Erythroblast (primary cell): ENCODE data around the gene LRRC74A.
"Not testable (repeated sequence)": the region's sequence is repeated elsewhere in the genome, so short reads cannot be mapped to it uniquely, and the experiment has no call there.

Experiments
- DNase-seq, 2 experiments: peaks; one replicate each; lab custom pipeline; 2025; lab: John Stamatoyannopoulos, UW
- GATA1 ChIP-seq: IDR thresholded peaks from 2 replicates; pipeline ENCODE4 v1.6.1; 2011; ENCODE audit warnings: low read depth, mild to moderate bottlenecking, control low read depth, low read length, moderate library complexity
- POLR2A ChIP-seq: IDR thresholded peaks from 2 replicates; pipeline ENCODE4 v1.6.1; 2011; ENCODE audit warnings: mild to moderate bottlenecking, low read length

LRRC74A gene

DNA sequence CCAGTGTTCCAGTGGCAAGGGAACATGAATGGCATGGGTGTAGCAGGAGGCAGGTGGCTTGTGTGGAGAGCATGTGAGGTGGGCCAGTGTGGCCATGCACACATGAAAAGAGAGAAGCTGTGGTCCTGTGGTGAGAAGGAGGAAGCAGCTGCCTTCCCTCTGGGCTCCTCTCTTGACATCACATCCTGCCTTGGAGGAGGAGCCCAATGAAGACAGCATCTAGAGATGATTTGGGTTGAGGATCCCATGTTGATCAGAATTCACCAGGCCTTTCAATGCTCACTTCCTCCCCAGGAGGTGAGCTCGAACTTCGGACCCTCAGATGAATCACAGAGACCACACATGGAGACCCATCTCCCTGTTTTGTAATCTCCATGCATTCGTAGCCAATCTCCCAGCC is 82.6 kb downstream of the LRRC74A start:
- DNase-seq: no peak

DNA sequence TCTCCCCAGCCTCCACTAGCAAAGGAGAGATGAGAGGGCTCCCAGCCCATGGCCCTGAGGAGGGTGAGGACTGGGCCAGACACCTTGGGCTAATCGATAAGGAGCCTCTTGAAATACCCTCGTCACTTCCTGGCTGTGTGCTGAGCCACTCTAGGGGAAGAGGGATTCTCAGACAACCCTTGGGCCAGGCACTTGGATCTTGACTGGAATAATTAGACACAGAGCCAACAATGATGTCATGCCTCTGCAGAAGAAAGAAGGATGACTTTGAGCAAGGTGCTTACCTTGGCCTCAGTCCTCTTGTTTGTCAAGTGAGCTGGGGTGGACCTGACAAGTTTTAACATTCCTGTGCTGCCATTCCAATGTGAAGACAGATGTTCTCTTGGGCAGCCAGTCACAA is 83.1 kb downstream of the LRRC74A start:
- TF ChIP-seq POLR2A: no peak
- no peak for TF ChIP-seq GATA1
- no peak for DNase-seq

More for the DNA sequence above, 82.6 kb downstream of the LRRC74A start:
- TF ChIP-seq POLR2A (no peak), GATA1 (no peak)

DNA sequence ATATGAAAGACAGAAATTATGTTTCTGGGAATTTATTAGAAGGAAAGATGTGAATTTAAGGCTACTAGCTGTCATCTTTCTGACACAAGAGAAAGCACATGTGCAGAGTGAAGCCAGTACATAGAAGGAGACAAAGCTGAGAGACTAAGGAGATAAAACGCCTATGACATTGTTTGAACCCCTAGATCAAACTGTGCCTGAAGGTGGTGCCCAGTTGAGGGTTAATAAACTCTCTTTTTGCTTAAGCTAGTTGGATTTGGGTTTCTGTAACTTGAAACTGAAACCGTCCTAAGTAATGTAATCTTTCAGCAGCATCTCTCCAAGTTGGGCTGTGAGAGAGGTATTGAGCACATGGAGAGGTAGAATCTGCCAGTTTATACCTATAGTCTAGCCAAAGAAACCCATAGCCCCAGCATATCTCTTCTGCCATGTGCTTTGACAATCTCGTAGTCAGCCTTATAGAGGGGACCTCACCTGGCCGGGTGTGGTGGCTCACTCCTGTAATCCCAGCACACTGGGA is 84.2 kb downstream of the LRRC74A start:
- no peak for DNase-seq
- no peak for TF ChIP-seq POLR2A
- TF ChIP-seq GATA1: no peak

DNA sequence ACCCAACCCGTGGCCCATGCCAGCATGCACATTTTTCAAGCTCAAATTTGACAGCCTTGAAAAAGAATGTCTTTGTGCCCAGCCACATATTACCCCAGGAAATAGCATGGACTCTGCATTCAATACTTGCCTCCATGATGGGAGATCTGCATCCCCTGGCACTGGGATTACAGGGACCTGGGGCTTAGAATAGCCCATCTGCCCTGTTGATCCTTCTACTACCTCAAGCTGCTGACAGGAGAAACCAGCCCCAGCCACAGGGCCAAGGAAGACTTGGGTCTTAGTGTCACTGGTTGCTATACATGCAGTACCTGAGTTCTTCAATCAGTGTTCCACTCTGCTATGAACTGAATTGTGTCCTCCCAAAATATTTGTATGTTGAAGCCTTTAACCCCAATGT is 85.3 kb downstream of the LRRC74A start:
- no peak for TF ChIP-seq GATA1
- no peak for TF ChIP-seq POLR2A
- DNase-seq: no peak

DNA sequence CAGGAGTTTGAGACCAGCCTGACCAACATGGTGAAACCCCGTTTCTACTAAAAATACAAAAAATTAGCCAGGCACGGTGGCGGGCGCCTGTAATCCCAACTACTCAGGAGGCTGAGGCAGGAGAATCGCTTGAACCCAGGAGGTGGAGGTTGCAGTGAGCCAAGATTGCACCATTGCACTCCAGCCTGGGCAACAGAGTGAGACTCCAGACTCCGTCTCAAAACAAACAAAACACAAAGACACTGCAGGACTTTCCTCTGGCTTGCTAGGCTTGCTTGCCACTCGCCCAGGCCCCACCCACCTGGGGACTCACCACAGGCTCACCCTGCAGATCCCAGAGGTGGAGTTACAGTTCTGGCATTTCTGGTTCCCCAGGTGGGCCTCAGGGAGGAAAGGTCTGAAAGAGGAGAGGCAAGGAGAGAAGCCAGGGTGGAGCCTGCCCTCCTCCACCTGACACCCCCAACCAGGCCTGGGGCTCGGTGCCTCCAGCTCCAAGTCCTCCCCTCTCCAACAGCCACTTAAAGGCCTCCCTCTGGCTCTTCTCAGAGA is 88.4 kb downstream of the LRRC74A start:
- not testable (repeated sequence) for DNase-seq

DNA sequence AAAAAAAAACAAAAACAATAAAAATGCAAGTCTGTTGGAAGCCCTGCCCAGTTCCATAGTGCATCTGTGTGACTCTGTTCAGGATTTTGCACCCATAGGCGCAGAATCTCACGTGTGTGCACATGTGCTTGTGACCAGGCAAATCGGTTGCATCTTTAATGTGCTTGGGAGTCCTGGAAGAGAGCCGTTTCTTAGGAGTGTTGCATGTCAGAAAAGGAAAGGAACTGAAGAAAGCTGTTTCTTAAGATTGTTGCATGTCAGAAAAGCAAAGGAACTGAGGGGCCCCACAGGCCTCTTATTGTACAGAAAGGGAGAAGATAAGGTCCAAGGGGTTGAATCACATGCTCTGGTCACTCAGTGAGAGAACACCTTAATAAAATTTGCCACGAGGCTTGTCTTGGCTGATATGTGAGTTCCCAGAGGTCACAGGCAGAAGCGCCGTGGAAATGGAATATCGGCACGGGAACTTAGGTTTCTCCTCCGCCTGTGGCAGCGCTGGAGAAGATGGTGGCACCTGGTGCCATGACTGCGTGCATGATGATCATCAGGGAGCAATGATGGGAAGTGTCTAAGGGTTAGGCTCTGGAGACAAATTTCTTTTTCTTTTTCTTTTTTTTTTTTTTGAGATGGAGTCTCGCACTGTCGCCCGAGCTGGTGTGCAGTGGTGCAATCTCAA is 90.0 kb downstream of the LRRC74A start:
- no peak for TF ChIP-seq GATA1
- no peak for TF ChIP-seq POLR2A
- DNase-seq: no peak

DNA sequence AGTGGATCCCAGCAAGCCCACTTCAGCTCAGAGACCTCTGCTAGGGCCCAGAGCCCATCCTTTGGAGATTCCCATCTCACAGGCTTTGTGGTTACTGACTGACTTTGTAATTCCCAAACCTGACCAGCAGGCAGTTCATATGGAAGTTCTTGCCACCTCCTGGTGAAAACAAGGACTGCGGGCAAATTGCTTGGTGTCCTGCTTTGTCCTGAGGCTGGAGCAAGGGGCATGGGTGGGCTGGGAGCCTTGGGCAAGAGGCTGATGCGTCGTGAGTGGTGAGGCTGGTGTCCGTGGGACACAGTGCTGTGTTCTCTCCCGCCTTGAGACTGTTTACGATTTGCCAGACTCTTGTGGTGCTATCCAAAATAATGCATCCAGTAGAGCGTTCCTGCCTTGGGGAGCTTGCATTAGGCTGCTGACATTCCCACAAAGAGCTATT is 91.0 kb downstream of the LRRC74A start:
- DNase-seq: peak; percentile 31 to 51
- no peak for TF ChIP-seq POLR2A
- no peak for TF ChIP-seq GATA1

DNA sequence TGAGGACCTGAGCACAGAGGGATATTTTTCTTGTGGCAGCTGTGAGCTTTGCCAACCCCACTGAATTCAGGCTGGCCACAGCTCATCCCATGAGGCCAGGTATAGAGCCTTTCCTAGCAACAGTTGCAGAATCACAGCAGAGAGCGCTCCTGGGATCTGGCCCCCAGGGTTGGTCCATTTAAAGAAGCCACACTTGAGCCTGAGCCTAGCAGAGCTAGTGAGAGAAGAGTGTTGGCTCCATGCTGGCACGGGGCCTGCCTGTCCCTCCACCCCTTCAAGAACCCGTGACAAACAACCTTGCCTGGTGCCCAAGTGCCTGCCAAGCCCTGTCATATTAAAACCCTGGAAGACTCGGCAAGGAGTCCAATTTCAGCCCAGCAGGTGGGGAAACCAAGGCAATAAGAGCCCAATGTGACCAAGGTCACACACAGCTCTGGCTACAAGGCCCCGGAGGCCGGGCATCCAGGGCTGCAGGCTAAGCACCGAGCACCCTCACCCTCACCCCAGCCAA is 91.6 kb downstream of the LRRC74A start:
- DNase-seq: no peak
- TF ChIP-seq POLR2A: no peak
- no peak for TF ChIP-seq GATA1

DNA sequence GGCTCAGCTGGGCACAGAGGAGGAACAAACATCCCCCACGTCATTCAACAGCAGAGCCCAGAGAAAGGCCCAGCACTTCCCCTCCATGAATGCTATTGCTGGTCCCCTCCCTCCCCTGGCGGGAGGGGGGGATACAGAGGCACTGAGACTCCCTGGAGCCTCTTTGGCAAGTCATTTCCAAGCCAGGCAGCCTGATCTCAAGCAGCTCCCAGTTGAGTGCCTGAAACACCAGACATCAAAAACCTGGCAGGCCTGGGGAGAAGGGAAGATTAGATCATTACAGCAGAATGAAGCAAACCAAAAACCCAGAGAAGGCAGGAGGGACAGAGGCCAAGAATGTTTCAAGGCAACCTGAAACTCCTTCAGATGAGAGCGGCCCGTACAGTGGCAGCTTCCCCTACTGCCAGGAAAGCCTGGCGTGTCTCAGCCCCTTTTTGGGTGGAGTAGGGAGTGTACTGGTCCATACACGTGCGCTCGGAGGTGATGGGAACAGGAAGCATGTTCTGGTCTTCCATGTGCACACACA is 92.1 kb downstream of the LRRC74A start:
- TF ChIP-seq GATA1 (no peak), POLR2A (no peak)
- DNase-seq: peak in 1 of 2 experiments; percentile 59

DNA sequence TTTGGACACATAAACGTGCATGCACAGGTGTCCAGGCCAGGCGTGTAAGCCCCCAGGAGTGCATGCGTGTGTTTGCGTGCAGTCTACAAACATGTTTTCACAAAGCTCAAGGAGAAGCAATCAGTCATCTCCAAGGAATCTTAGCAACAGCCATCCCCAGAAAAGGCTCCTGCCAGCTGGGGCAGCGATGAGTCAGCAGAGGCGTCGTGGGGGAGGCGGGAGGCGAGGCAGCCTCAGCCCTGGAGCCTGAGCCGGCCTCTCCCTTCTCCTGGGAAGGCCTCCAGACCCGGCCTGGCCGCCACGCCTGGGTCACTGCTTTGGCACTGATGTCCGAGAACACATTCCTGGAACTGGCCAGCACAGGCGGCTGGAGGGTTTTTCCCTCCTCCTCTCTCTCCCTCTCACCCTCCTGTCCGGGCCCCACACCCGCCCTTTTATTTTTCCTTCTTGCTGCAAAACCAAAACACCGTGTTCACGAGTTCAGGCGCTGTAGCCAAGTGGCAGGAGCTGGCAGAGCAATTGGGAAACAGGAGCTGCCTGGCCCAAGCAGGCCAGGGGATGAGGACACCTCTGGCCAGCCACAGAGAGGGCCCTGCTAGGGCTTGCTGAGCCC is 92.7 kb downstream of the LRRC74A start:
- TF ChIP-seq POLR2A: no peak
- no peak for TF ChIP-seq GATA1
- peak; percentile 56 to 77 for DNase-seq
